Activated CD4-positive, alpha-beta T cell treated with anti-CD3 and anti-CD28 coated beads for 36 hours (primary cell): ENCODE results near the gene CHN2. TPM values are rescaled to one million over a fixed set of nuclear protein-coding genes. Genes with fewer than 3 reads are reported as not detected.

Source experiments
- ATAC-seq: fragments of 200-7000 bp; cut with Tn5 transposase; one replicate; pipeline ENCODE4 v1.10.0; 2021; ENCODE audit warnings: mild to moderate bottlenecking, moderate library complexity
- CTCF ChIA-PET: fragments of 350-600 bp; sonication (Branson Sonifier 250); formaldehyde crosslinking; loops from one replicate; lab custom pipeline; 2021; ENCODE audit warnings: antibody characterized with exemption; lab: Charles Lee
- POLR2A ChIA-PET: fragments of 350-600 bp; sonication (Branson Sonifier 250); formaldehyde crosslinking; loops from one replicate; lab custom pipeline; 2021; ENCODE audit warnings: antibody characterized with exemption, inconsistent platforms; lab: Charles Lee
- DNase-seq: peaks from one replicate; pipeline ENCODE4 v3.0.0-alpha.2; 2020
- H3K27ac Mint-ChIP-seq: one replicate; pipeline ENCODE4 v1.8.0; 2021; ENCODE audit warnings: mixed read lengths
- H3K27me3 Mint-ChIP-seq: one replicate; pipeline ENCODE4 v1.8.0; 2021; ENCODE audit warnings: mixed read lengths
- H3K36me3 Mint-ChIP-seq: one replicate; pipeline ENCODE4 v1.8.0; 2021; ENCODE audit warnings: low read depth, mixed read lengths
- H3K4me1 Mint-ChIP-seq: one replicate; pipeline ENCODE4 v1.8.0; 2021; ENCODE audit warnings: mixed read lengths
- H3K4me3 Mint-ChIP-seq: one replicate; pipeline ENCODE4 v1.8.0; 2021; ENCODE audit warnings: mild to moderate bottlenecking, moderate library complexity, mixed read lengths
- H3K9me3 Mint-ChIP-seq: one replicate; pipeline ENCODE4 v1.8.0; 2021; ENCODE audit warnings: low read depth, mixed read lengths
- intact Hi-C, 2 experiments: fragments of 100-400 bp; cut with DNase I in 1 of 2; cut with micrococcal nuclease in 1 of 2; formaldehyde crosslinking; loops; one replicate each; pipeline versions ENCODE4 v1.14.2 to v1.15.1; 2022 to 2024; cut with DNase I, micrococcal nuclease
- total RNA-seq, 2 experiments: library from RNA; stranded (reverse); gene quantifications; one replicate each; pipeline ENCODE4 v1.2.3, GENCODE V29; 2021

The CHN2 gene
- total RNA-seq, 2 experiments from 2014 or later: 0.25 to 0.39 TPM

- Mint-ChIP-seq H3K27ac (no peak overlapping the region), H3K4me1 (no peaks in the 10 kb centered on the region), H3K27me3 (peaks cover 4% of the 10 kb centered on the region), H3K36me3 (no peaks in the 10 kb centered on the region), H3K9me3 (no peaks in the 10 kb centered on the region), H3K4me3 (no peak overlapping the region)
- POLR2A ChIA-PET: no interaction called here
- ATAC-seq (no peak), DNase-seq (no peak)
- intact Hi-C loops: no loop called here
- CTCF ChIA-PET: interaction anchor here (0.6 kb wide), 1 partner anchor 12 kb away, joined by 3 read pairs; no protein-coding TSS in a partner anchor
Observed at GRCh38 chr7:29302666-29303395, 108.3 kb downstream of the CHN2 start.

DNA sequence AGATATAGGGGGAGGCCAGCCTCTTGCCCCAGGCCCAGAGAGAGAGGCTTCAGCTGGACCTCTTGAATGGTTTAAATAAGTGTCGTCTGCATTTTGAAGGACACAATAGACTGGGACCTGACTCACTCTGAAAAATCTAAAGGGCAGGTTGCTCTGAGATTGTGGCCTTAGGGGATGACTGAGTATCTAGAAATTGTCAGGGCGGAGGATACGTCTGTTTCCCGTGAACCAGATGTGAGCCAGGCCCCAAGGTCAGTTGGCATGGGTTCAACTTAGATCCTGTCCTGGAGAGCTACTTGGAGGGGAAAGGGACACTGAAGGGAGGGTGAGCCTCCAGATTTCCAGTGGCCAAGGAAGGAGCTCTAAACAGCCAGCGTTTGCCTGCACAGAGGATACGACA, 110.2 kb downstream of the CHN2 start:
- peaks cover 4% of the 10 kb centered on the region for H3K9me3 Mint-ChIP-seq
- ATAC-seq (no peak), DNase-seq (no peak)
- H3K36me3 Mint-ChIP-seq: no peaks in the 10 kb centered on the region
- CTCF ChIA-PET: interaction anchor here (1.4 kb wide), 1 partner anchor 101 kb away, joined by 3 read pairs; no protein-coding TSS in a partner anchor
- H3K27ac Mint-ChIP-seq: no peak overlapping the region
- no peak overlapping the region for H3K4me3 Mint-ChIP-seq
- intact Hi-C loops: no loop called here
- peaks cover 3% of the 10 kb centered on the region for H3K27me3 Mint-ChIP-seq
- H3K4me1 Mint-ChIP-seq: no peaks in the 10 kb centered on the region
- POLR2A ChIA-PET: no interaction called here

DNA sequence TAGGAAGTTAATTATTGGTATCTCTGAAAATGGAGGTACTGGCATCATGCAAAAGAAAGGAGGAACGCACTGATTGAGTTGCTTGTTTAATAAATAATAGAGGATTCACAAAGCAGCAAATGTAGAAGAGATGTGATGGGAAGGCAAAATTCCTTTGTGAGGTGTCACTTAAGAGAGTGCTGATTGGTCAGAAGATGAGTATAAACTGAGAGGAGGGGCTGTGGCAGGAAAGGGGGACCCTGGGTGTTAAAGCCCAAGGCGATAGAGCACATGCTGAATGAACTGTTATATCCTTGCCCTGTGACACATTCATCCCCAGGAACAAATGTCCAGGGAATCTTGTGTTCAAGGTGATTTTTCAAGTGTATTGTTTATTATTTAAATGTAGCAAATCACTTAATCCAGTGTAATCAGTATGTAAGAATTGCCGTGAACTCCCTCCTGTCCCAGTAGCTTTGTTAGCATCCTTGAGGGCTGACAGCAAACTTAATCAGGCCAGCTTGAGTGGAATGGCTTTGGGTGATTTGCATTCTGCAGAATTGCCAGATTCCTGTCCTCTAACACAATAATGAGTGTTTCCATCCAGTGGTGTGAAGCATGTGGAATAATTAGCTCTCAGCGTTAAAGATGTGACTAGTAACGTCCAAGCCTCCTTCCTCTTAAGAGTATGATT, 111.9 kb downstream of the CHN2 start:
- Mint-ChIP-seq H3K27me3 (peaks cover 2% of the 10 kb centered on the region), H3K9me3 (peaks cover 4% of the 10 kb centered on the region), H3K36me3 (no peaks in the 10 kb centered on the region), H3K27ac (no peak overlapping the region), H3K4me1 (no peaks in the 10 kb centered on the region), H3K4me3 (no peak overlapping the region)
- no peak for DNase-seq
- no peak for ATAC-seq
- intact Hi-C loops: no loop called here
- CTCF ChIA-PET: interaction anchor here (1.4 kb wide), 1 partner anchor 99 kb away, joined by 3 read pairs; no protein-coding TSS in a partner anchor
- POLR2A ChIA-PET: no interaction called here

- DNase-seq: no peak
Observed at GRCh38 chr7:29308424-29308823, 113.8 kb downstream of the CHN2 start.

DNA sequence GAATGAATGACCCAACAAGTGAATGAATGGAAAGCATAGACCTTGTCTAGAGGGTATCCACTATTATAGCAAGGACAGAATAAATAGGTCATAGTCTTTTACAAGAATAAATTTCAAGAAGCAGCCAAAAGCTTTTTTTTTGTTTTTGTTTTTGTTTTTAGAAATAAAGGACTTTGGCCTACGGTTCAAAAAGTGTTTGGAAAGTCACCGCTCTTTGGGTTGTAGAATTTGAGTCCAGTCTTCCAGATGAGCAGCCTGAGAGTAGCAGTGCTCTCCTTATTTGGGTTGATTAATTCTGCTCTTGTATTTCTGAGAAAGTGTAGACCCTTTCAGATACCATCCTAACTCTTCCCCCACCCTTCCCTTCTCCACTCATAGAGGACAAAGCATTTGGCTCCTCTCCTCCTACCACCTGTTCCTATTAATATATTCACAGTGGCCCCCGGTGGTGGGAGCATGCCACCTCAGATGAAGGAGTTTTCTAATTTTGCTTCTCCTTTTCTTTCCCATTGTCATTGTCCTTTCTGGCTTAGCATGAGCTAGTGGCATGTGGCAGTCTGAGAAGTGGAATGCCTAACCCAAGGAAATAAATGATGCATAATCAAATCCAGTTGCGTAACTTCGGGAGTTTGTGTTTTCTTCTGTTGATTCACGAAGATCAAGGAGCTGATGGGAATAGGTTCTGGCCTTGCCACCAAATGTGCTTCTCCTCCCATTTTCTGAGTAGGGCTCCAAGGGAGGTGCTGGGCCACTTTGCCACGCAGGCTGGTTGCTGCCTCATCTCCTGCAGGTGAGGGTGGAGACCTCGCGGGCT, 114.7 kb downstream of the CHN2 start:
- POLR2A ChIA-PET: no interaction called here
- ATAC-seq (no peak), DNase-seq (peak; percentile 10)
- no peaks in the 10 kb centered on the region for H3K4me1 Mint-ChIP-seq
- H3K9me3 Mint-ChIP-seq: peaks cover 4% of the 10 kb centered on the region
- peaks cover 7% of the 10 kb centered on the region for H3K27me3 Mint-ChIP-seq
- intact Hi-C loops: no loop called here
- no peak overlapping the region for H3K4me3 Mint-ChIP-seq
- no peaks in the 10 kb centered on the region for H3K36me3 Mint-ChIP-seq
- CTCF ChIA-PET: interaction anchor here (1.0 kb wide), 1 partner anchor 119 kb away, joined by 3 read pairs; no protein-coding TSS in a partner anchor
- H3K27ac Mint-ChIP-seq: no peak overlapping the region

More at GRCh38 chr7:29308424-29308823, 113.8 kb downstream of the CHN2 start:
- intact Hi-C loops: no loop called here
- ChIA-PET CTCF (interaction anchor here (0.8 kb wide), 2 partner anchors 25 to 191 kb away, joined by 3 read pairs; no protein-coding TSS in a partner anchor), POLR2A (no interaction called here)
- H3K36me3 Mint-ChIP-seq: no peaks in the 10 kb centered on the region
- no peak for ATAC-seq
- H3K4me1 Mint-ChIP-seq: no peaks in the 10 kb centered on the region
- H3K27me3 Mint-ChIP-seq: peaks cover 5% of the 10 kb centered on the region
- H3K27ac Mint-ChIP-seq: no peak overlapping the region
- no peak overlapping the region for H3K4me3 Mint-ChIP-seq
- peaks cover 4% of the 10 kb centered on the region for H3K9me3 Mint-ChIP-seq

GRCh38 chr7:29310625-29311024, 116.0 kb downstream of the CHN2 start:
- CTCF ChIA-PET: no interaction called here
- DNase-seq (no peak), ATAC-seq (no peak)
- intact Hi-C loops: no loop called here
- H3K27me3 Mint-ChIP-seq: peaks cover 8% of the 10 kb centered on the region
- POLR2A ChIA-PET: no interaction called here
- H3K4me3 Mint-ChIP-seq: no peak overlapping the region
- H3K36me3 Mint-ChIP-seq: no peaks in the 10 kb centered on the region
- H3K27ac Mint-ChIP-seq: no peak overlapping the region
- peaks cover 4% of the 10 kb centered on the region for H3K9me3 Mint-ChIP-seq
- H3K4me1 Mint-ChIP-seq: no peaks in the 10 kb centered on the region

DNA sequence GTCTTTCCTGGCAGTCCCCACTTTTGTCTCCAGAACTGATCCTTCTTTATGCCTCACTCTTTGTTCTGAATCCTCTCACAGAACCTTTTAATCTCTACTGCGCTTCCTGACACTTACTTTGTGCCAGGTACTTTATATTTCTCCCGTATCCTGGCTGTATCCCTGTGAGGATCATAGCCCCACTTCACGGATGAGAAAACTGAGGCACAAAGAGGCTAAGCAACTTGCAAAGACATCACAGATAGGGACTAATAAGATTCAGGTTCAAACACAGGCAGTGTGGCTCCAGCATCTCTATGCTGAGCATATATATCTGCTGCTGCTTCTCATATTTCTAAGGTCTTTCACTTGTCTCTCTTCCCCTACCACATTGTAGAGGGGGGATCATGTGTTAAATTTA, 116.7 kb downstream of the CHN2 start:
- POLR2A ChIA-PET: no interaction called here

DNA sequence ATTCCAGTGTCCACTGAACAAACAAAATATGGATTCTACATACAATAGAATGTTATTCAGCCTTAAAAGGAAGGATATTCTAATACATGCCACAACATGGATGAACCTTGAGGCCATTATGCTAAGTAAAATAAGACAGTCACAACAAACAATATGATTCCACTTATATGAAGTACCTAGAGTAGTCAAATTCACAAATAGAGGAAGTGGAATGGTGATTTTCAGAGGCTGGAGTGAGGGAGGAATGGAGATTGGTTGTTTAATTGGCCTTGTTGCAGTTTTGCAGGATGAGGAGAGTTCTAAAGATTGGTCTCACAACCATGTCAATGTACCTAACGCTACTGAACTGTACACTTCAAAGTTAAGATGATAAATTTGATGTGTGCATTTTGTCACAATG, 119.6 kb downstream of the CHN2 start:
- POLR2A ChIA-PET: no interaction called here
- Mint-ChIP-seq H3K9me3 (peaks cover 2% of the 10 kb centered on the region), H3K4me3 (no peak overlapping the region), H3K27ac (no peak overlapping the region), H3K36me3 (no peaks in the 10 kb centered on the region), H3K27me3 (peaks cover 8% of the 10 kb centered on the region), H3K4me1 (no peaks in the 10 kb centered on the region)
- no peak for ATAC-seq
- CTCF ChIA-PET: no interaction called here
- DNase-seq: no peak
- intact Hi-C loops: no loop called here

More for the DNA sequence above, 116.7 kb downstream of the CHN2 start:
- Mint-ChIP-seq H3K4me1 (no peaks in the 10 kb centered on the region), H3K4me3 (no peak overlapping the region), H3K9me3 (peaks cover 4% of the 10 kb centered on the region), H3K27me3 (peaks cover 8% of the 10 kb centered on the region), H3K27ac (no peak overlapping the region), H3K36me3 (no peaks in the 10 kb centered on the region)
- CTCF ChIA-PET: no interaction called here
- DNase-seq (no peak), ATAC-seq (no peak)
- intact Hi-C loops: no loop called here

DNA sequence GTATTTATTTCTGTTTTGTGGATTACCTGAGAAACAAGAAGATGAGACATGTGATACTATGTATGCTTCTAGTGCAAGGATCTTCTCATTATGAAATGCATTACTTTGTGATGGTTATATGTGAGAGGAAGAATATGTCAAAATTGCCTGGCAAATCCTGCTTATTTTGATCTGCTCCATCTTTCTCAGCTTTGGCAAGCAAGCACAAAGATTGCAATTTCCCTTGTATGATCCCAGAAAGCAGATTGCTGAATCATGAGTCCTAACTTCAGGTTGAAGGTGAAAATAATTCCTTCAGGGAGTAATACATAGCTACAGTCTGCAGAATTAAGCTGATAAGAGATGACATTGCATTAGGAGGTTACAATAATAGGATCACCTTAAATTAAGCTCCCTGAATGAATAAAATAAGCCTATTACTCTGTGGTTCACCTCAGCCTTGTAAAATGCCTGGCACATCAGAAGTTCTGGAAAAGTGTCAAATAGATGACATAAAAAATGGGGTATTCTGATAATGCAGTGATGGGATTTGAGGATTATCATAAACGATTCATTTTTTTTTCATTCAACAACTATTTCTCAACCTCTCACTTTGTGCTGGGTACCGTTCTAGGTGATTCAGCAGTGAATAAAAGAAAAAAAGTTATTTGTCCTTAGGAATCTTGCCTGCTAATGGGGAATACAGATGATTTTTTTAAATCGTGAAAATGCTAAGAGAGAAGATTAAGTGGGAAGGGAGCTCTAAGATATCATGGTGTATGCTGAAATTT, 120.7 kb downstream of the CHN2 start:
- ChIA-PET CTCF (interaction anchor here (0.6 kb wide), 1 partner anchor 12 kb away, joined by 3 read pairs; no protein-coding TSS in a partner anchor), POLR2A (no interaction called here)
- intact Hi-C loops: no loop called here
- peaks cover 8% of the 10 kb centered on the region for H3K27me3 Mint-ChIP-seq
- H3K4me1 Mint-ChIP-seq: no peaks in the 10 kb centered on the region
- ATAC-seq (no peak), DNase-seq (no peak)
- H3K36me3 Mint-ChIP-seq: no peaks in the 10 kb centered on the region
- no peak overlapping the region for H3K27ac Mint-ChIP-seq
- H3K9me3 Mint-ChIP-seq: no peaks in the 10 kb centered on the region
- H3K4me3 Mint-ChIP-seq: no peak overlapping the region

DNA sequence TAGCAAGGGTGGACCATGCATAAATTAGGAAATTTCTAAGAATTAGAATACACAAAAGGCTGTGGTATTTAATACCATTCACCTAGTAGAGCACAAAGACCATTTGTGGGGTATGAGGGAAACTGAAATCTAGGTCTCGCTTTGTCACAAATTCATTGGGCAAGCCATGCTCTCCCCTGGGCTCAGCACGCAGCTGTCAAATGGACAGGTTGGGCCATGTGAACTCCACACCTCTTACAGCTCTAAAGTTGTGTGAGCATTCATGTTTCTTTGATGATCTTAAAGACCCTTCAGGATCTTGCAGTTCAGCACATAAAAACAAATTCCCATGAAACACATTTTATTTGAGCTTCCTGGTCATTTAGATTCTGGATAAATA, 121.3 kb downstream of the CHN2 start:
- CTCF ChIA-PET: no interaction called here

GRCh38 chr7:29316926-29317325, 122.4 kb downstream of the CHN2 start:
- Mint-ChIP-seq H3K9me3 (no peaks in the 10 kb centered on the region), H3K27me3 (peaks cover 6% of the 10 kb centered on the region), H3K4me3 (no peak overlapping the region), H3K36me3 (no peaks in the 10 kb centered on the region), H3K27ac (no peak overlapping the region), H3K4me1 (no peaks in the 10 kb centered on the region)
- no peak for DNase-seq
- intact Hi-C loops: no loop called here
- POLR2A ChIA-PET: no interaction called here
- no peak for ATAC-seq
- CTCF ChIA-PET: no interaction called here

More for the DNA sequence above, 121.3 kb downstream of the CHN2 start:
- no peak for ATAC-seq
- Mint-ChIP-seq H3K36me3 (no peaks in the 10 kb centered on the region), H3K27ac (no peak overlapping the region), H3K9me3 (no peaks in the 10 kb centered on the region), H3K27me3 (peaks cover 8% of the 10 kb centered on the region), H3K4me3 (no peak overlapping the region), H3K4me1 (no peaks in the 10 kb centered on the region)
- no peak for DNase-seq
- intact Hi-C loops: no loop called here
- POLR2A ChIA-PET: no interaction called here
